Keratinocyte (primary cell): ENCODE results near the gene FAM3C. TPM values are rescaled to one million over a fixed set of nuclear protein-coding genes. Genes with fewer than 3 reads are reported as not detected.
A peak's percentile ranks its signal among the peaks of the same experiment; 100 is the strongest.

Experiments used
- DNase-seq: peaks from one replicate; pipeline ENCODE4 v3.0.0-alpha.2; 2011; ENCODE audit warnings: low read depth, missing footprints, low spot score
- FAIRE-seq: peaks from 2 replicates; lab custom pipeline; 2011; peaks lifted over from hg19 to GRCh38; lab: Jason Lieb, UNC
- H2AFZ ChIP-seq: 2 replicates; pipeline ENCODE4 v1.6.0; 2012; ENCODE audit warnings: low read length, control low read depth, inconsistent platforms; ENCODE audit not compliant: control insufficient read depth
- H3K27ac ChIP-seq: 2 replicates; pipeline ENCODE4 v1.5.1; 2011; ENCODE audit warnings: low read length; ENCODE audit not compliant: control insufficient read depth, insufficient read depth
- H3K27me3 ChIP-seq: 3 replicates; pipeline ENCODE4 v1.6.0; 2011; ENCODE audit warnings: low read length; ENCODE audit not compliant: control insufficient read depth, insufficient read depth; ENCODE audit errors: extremely low read depth
- H3K36me3 ChIP-seq, 2 experiments: 2 replicates in 1 of 2; 3 replicates in 1 of 2; pipeline ENCODE4 v1.5.1; 2011; ENCODE audit warnings: low read length in 2 of 2, mild to moderate bottlenecking in 1 of 2; ENCODE audit not compliant: control insufficient read depth in 2 of 2, insufficient read depth in 2 of 2; ENCODE audit errors: extremely low read depth in 1 of 2
- H3K4me1 ChIP-seq: 3 replicates; pipeline ENCODE4 v1.5.1; 2011; ENCODE audit warnings: low read length; ENCODE audit not compliant: control insufficient read depth, insufficient read depth; ENCODE audit errors: extremely low read depth
- H3K4me2 ChIP-seq: 3 replicates; pipeline ENCODE4 v1.6.0; 2011; ENCODE audit warnings: low read depth, low read length; ENCODE audit not compliant: control insufficient read depth, insufficient read depth; ENCODE audit errors: extremely low read depth
- H3K4me3 ChIP-seq, 3 experiments: fragments of 200-600 bp in 1 of 3; sonication (generic) in 1 of 3; 2 replicates in 2 of 3; 3 replicates in 1 of 3; pipeline ENCODE4 v1.5.1; 2011 to 2016; ENCODE audit warnings: low read length in 3 of 3, mild to moderate bottlenecking in 3 of 3, control low read depth in 2 of 3, inconsistent platforms in 1 of 3, low read depth in 1 of 3, mixed read lengths in 1 of 3, mixed run types in 1 of 3, moderate library complexity in 1 of 3; ENCODE audit not compliant: control insufficient read depth in 2 of 3, insufficient read depth in 2 of 3; ENCODE audit errors: extremely low read depth in 1 of 3
- H3K79me2 ChIP-seq: 2 replicates; pipeline ENCODE4 v1.6.0; 2012; ENCODE audit warnings: low read length; ENCODE audit not compliant: control insufficient read depth, insufficient read depth
- H3K9ac ChIP-seq: 3 replicates; pipeline ENCODE4 v1.6.0; 2011; ENCODE audit warnings: low read length; ENCODE audit not compliant: control insufficient read depth, insufficient read depth; ENCODE audit errors: extremely low read depth
- H3K9me1 ChIP-seq: 3 replicates; pipeline ENCODE4 v1.6.0; 2011; ENCODE audit warnings: low read length; ENCODE audit not compliant: control insufficient read depth, insufficient read depth; ENCODE audit errors: extremely low read depth
- H3K9me3 ChIP-seq: 2 replicates; pipeline ENCODE4 v1.5.1; 2012; ENCODE audit warnings: low read depth, low read length; ENCODE audit not compliant: control insufficient read depth
- H4K20me1 ChIP-seq: 3 replicates; pipeline ENCODE4 v1.6.0; 2011; ENCODE audit warnings: low read length; ENCODE audit not compliant: control insufficient read depth, insufficient read depth; ENCODE audit errors: extremely low read depth
- EZH2 ChIP-seq: IDR thresholded peaks from one replicate; pipeline ENCODE4 v1.6.1; 2012; ENCODE audit warnings: inconsistent platforms, mild to moderate bottlenecking, low read length, moderate library complexity
- dilution Hi-C: fragments of 300-500 bp; cut with MboI; formaldehyde crosslinking; loops from one replicate; pipeline ENCODE4 v1.7.0; 2020; ENCODE audit warnings: low sequenced_read_pairs; ENCODE audit not compliant: extremely low pct_ligation_motif_present
- polyA plus RNA-seq, 5 experiments: library from polyadenylated mRNA; depleted of rRNA in 3 of 5; stranded (reverse) in 3 of 5; stranded (forward) in 1 of 5; unstranded in 1 of 5; fragments of >200 nt; gene quantifications; 1 replicate in 1 of 5; 2 replicates in 3 of 5; 3 replicates in 1 of 5; pipeline versions ENCODE4 v1.2.1 to v1.2.3, GENCODE V29; 2011 to 2012; ENCODE audit warnings: missing spikeins in 2 of 5, low read depth in 1 of 5, low replicate concordance in 1 of 5
- TF ChIP-seq, protein P1 (sequence below), 3 experiments: IDR thresholded peaks in 1 of 3; conservative IDR thresholded peaks in 1 of 3; optimal IDR thresholded peaks in 1 of 3; 2 replicates in 2 of 3; 3 replicates in 1 of 3; pipeline versions ENCODE3 to v1.5.1; 2011; ENCODE audit warnings: low read length in 3 of 3, mild to moderate bottlenecking in 3 of 3, moderate library complexity in 2 of 3, control low read depth in 1 of 3, inconsistent platforms in 1 of 3; ENCODE audit not compliant: insufficient read depth in 2 of 3; ENCODE audit errors: extremely low read depth in 1 of 3

FAM3C gene
- polyA plus RNA-seq, 1 donor (not counting 4 experiments of a cell fraction or from before 2014, with no cell fraction given), result 93.5 TPM

DNA sequence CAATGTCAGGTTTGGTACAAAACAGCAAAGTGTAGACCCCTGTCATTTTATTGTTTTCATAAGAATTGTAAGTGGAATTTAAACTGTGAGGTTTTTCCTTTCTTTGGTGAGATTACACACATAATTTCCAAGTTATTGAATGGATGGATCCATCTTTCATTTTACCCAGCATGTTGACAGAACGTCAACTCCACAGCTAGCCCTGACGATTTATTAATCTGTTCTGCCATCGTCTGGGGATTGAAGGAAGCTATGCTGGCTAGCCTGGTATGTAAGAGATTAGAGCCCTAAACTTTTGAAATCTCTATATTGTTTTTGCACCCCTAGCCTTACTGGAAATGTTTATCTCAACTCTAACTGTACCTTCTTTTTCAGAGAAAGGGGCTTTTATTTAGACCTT, 58.7 kb downstream of the FAM3C start:
- Histone ChIP-seq H3K9me3 (no peaks in the 10 kb centered on the region), H3K9ac (no peak overlapping the region), H3K27ac (no peak overlapping the region), H4K20me1 (no peaks in the 10 kb centered on the region), H3K79me2 (no peaks in the 10 kb centered on the region), H3K9me1 (no peaks in the 10 kb centered on the region), H3K27me3 (no peaks in the 10 kb centered on the region), H3K4me2 (no peak overlapping the region), H2AFZ (no peak overlapping the region), H3K4me1 (no peaks in the 10 kb centered on the region), H3K36me3 (no peaks in the 10 kb centered on the region), H3K4me3 (no peak overlapping the region)
- DNase-seq (no peak), FAIRE-seq (no peak)
- TF ChIP-seq EZH2, result no peak
- TF ChIP-seq, protein P1, sequence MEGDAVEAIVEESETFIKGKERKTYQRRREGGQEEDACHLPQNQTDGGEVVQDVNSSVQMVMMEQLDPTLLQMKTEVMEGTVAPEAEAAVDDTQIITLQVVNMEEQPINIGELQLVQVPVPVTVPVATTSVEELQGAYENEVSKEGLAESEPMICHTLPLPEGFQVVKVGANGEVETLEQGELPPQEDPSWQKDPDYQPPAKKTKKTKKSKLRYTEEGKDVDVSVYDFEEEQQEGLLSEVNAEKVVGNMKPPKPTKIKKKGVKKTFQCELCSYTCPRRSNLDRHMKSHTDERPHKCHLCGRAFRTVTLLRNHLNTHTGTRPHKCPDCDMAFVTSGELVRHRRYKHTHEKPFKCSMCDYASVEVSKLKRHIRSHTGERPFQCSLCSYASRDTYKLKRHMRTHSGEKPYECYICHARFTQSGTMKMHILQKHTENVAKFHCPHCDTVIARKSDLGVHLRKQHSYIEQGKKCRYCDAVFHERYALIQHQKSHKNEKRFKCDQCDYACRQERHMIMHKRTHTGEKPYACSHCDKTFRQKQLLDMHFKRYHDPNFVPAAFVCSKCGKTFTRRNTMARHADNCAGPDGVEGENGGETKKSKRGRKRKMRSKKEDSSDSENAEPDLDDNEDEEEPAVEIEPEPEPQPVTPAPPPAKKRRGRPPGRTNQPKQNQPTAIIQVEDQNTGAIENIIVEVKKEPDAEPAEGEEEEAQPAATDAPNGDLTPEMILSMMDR (optimal IDR thresholded peaks at IDR 0.05 in 1 of 3, IDR thresholded peaks at IDR 0.05 in 1 of 3, conservative IDR thresholded peaks at IDR 0.05 in 1 of 3; ENCODE audit: extremely low read depth in 1 of 3, insufficient read depth in 2 of 3, low read length in 3 of 3), result peak; percentile 34 to 69 (median 67)
- dilution Hi-C loops, result no loop called here

DNA sequence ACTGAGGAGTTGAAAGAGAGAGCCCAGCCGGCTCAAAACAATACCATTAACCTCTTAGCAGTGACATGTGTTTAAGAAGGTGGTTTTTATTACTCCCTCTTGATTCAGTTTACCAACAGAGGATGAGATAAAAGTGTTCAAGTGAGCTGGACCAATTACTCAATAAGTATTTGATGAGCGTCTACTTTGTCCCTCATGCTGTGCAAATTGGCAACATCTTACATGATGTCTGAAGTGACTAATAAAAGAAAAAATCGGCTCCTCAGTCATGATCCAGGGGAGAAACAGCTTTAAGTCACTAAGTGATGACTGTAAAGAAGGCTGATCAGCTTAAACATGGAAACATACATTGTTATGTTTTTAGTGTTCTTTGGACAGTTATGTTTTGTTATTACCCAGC, 59.5 kb downstream of the FAM3C start:
- no peak for FAIRE-seq
- no peaks in the 10 kb centered on the region for H3K79me2 ChIP-seq

More for the DNA sequence above, 59.5 kb downstream of the FAM3C start:
- Histone ChIP-seq H3K4me1 (no peaks in the 10 kb centered on the region), H3K27me3 (no peaks in the 10 kb centered on the region), H4K20me1 (no peaks in the 10 kb centered on the region), H3K36me3 (no peaks in the 10 kb centered on the region), H3K4me3 (no peak overlapping the region), H3K4me2 (no peak overlapping the region), H3K9me3 (no peaks in the 10 kb centered on the region), H3K27ac (no peak overlapping the region), H2AFZ (no peak overlapping the region), H3K9me1 (no peaks in the 10 kb centered on the region), H3K9ac (no peak overlapping the region)
- dilution Hi-C loops, result no loop called here
- DNase-seq, result no peak
- no peak for TF ChIP-seq EZH2
- TF ChIP-seq, protein P1 (optimal IDR thresholded peaks at IDR 0.05 in 1 of 3, IDR thresholded peaks at IDR 0.05 in 1 of 3, conservative IDR thresholded peaks at IDR 0.05 in 1 of 3; ENCODE audit: extremely low read depth in 1 of 3, insufficient read depth in 2 of 3, low read length in 3 of 3), result no peak
